T-helper 1 cell (primary cell): Measurements from ENCODE around the gene FZR1.
A peak's percentile ranks its signal among the peaks of the same experiment; 100 is the strongest.
"Not testable (repeated sequence)": the region's sequence is repeated elsewhere in the genome, so short reads cannot be mapped to it uniquely, and the experiment has no call there.

Source experiments
- DNase-seq, 5 donors: peaks; one replicate each; pipeline ENCODE4 v3.0.0-alpha.2; 2012 to 2020

The FZR1 gene

GRCh38 chr19:3496392-3497273 lies 9.5 kb upstream of the FZR1 start:
- DNase-seq = no peak

GRCh38 chr19:3497757-3498520 lies 8.2 kb upstream of the FZR1 start:
- no peak for DNase-seq

GRCh38 chr19:3499738-3500428 lies 6.2 kb upstream of the FZR1 start:
- no peak for DNase-seq

DNA sequence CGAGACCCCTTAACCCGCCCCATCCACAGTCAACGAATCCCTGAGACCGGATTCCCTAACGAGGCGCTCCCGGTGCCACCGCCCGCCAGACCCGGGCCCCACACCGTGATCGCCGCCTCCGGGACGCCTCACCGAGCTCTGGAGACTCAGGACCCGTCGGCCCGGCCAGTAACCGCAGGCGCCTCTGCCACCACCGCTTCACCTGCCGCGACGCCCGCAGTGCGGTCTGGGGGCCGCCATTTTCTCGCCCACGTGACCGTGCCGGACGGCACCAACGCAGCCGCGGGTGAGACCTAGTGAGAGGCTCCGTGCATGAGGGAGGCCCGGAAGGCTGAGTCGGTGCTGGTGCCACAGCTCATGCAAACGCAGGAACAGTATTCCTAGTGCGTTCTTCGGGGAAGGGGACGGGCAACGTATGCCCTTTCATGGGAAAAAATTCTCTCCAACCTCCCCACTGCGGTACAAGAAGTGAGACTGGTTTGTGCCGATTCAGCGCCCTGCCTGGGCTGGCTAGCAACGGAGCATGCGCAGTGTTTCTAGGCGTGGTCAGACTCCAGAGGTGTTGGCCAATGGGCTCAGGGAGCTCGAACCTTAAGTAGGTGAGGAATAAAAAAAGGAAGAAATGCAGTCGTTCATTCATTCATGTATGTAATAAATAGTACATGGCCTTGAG lies 5.5 kb upstream of the FZR1 start, which contains the start of gene DOHH:
Gene DOHH, minus strand, starts transcription at position 246 of the 673 bp plus-strand sequence. CDS start 3,860 bp downstream, outside the sequence.
- peak; percentile 85 to 97 (median 90) for DNase-seq

- DNase-seq = no peak
These were observed 4.3 kb upstream of the FZR1 start for GRCh38 chr19:3501780-3502179.

DNA sequence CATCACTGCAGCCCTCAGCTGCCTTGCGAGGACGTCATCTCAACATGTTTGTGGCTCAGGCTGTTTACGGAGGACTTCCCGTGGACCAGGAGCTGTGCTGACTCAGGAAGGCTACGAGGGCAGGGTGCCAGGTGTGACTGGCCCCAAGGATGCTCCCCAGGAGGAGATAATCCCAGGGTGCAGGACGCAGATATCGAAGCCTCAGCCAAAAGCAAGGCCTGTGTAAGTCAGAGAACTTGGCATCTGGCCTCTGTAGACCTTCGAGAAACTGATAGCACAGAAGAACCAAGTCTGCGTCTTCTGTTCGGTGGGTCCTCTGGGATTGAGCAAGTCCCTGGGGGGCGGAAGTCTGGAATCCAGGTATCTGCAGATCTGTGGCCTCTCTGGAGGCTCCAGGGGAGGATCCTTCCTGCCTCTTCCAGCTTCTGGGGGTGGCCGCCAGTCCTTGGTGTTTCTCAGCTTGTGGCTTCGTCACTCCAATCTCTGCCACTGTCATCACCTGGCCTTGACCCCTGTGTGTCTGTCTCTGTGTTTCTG lies 3.0 kb upstream of the FZR1 start:
- no peak for DNase-seq

DNA sequence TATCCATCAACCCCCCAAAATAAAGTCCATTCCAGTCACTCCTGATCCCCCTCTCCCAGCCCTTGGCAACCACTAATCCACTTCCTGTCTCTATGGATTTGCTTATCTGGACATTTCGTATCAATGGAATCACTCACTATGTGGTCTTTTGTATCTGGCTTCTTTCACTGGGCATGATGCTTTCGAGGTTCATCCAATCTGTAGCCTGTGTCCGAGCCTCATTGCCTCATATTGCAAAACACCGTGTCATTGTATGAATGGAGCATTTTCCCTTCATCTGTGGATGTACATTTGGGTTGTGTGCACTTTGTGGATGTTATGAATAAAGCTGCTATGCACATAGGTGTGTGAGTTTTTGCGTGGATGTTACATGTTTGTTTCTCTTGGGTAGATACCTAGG lies 1.4 kb upstream of the FZR1 start:
- DNase-seq = no peak

DNA sequence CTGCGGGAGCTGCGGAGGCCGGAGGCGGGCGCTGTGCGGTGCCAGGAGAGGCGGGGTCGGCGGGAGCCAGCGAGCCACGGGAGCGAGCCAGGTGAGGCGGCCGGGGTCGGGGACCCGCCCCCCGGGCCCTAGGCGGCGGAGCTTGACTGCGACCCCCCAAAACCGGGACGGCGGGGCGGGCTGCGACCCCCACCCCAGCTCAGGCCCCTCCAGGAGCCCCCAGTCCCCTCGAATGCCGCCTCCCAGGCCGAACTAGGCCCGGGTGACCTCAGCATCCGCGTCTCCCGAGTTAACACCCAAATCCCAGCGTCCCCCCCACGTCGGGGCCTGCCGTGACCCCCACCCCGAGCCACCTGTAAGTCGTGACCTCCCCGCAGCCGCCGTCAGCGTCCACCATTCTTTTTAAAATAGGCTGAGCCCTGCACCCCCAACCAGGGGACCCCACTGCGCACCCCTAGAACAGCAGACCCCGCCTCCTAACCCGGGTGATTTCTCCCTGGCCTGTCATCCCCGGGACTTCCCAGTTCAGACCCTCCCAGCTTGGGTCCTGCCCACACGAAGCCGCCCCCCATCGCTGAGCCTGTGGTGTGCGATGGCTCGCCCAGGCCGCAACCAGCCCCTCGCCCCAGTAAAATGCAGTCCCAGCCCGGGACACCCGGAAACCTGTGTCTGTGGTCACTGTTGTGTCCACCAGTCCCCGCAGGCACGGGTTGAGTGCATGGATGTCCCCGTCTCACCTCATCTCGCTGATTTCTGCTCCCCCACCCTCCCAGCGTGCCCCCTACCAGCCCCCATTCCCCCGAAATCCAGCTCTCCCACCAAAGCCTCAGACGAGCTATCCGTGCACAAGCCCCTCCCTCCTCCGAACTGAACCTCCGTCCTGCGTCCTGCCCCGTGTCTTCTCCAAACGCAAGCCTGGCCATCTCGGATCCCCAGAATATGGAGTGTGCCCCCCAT lies 551 bp downstream of the FZR1 start:
- DNase-seq = peak in 3 of 5 donors; percentile 27 to 32 (median 29)

GRCh38 chr19:3507371-3508120 lies 1.4 kb downstream of the FZR1 start:
- peak in 2 of 5 donors; percentile 15 to 44 for DNase-seq

- DNase-seq = not testable (repeated sequence)
These were observed 2.1 kb downstream of the FZR1 start for GRCh38 chr19:3508121-3508661.

DNA sequence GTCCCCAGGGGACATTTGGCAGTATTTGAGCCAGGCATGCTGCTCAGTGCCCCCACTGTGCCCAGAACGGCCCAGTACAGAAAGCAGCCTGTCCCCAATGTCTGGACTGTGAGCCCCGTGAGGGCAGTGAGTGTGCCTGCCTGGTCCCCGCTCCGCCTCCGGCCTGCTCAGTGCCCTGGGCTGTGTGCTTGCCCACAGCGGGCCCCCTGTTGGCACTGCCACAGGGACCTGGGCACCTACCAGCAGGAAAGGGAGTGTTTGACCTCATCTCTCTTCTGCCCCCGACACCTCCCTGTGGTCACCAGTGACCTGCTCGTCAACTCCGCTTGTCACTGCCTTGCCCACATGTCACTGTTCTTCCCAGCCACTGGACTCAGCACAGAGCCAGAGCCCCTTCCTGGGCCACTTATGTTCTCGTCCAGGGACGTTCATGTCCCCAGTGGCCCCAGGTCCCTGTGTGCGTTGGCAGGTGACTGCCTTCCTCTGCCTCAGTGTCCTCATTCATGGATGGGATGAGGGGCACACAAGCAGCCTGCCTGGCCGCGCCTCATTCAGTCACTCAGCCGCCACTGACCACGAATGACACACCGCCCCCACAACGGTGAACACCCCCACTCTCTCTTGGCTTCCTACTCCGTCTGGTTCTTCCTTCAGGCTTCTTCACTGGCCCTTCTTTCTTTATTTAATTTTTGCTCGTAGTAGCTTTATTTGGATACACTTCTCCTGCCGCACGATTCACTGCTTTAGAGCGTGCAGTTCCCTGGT lies 2.8 kb downstream of the FZR1 start:
- no peak for DNase-seq

DNA sequence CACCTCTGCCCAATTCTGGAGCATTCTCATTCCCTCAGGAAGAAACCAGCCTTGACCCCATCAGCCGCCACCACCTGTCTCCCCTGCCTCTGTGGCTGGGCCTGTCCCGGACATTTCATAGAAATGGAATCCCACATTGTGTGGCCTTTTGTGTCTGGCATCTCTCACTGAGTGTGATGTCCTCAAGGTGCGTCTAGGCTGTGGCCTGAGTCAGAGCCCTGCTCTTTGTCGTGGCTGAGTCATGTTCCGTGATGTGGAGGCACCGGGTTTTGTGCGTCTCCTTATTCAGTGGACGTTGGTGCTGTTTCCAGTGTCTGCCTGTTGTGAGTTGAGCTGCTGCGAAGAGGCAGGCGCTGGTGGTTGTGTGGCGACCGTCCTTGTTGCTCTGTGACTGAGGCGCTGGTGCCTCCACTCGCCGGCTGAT lies 3.5 kb downstream of the FZR1 start:
- DNase-seq = no peak

DNA sequence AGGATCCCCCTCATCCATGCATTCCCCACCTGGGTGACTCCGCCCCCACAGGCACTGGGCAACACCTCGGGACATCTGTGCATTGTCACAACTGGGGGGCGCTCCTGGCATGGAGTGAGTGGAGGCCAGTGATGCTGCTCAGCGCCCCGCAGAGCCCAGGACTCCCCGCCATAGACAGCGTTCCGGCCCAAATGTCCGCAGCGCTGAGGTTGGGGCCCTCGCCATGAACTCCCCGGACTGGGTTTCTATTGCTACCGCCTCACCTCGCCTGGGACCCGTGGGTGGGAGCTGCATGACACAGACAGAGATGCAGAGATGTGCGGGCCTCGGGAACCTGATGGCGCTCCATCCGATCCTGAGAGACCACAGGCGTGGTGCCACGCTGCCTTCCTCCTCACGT lies 4.6 kb downstream of the FZR1 start:
- no peak for DNase-seq

GRCh38 chr19:3511506-3512251 lies 5.6 kb downstream of the FZR1 start:
- no peak for DNase-seq

DNA sequence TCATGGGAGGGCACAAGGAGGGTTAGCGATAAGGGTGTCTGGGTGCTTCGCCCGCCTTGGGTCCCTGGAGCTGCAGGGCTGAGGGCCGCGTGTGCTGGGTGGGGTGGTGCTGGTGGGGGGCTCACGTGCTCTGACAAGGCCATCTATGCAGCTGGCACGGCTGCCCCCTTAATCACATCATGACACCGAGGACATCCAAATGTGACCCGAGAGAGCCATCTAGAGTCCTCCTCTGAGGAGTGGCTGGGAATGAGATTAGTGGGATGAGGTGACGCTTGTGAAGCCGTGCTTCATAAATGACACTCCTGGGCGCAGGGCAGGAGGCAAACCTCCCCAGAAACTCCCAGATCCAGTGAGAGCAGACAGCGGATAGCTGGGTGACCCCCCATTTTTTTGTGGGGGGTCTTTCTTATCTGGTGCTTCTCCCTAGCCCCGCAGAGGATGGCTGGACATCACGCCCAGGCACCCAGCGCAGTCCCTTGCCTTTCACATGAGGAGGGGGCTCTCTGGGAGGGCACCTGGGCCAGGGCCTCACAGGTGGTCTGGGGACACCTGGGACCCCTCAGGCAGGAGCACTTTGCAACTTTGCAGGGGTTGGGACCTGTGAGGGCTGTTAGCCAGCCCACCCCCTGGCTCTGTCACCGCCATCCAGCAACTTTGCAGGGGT lies 6.6 kb downstream of the FZR1 start:
- DNase-seq = no peak

- no peak for DNase-seq
These were observed 7.4 kb downstream of the FZR1 start for GRCh38 chr19:3513229-3514140.

- DNase-seq = no peak
These were observed 8.8 kb downstream of the FZR1 start for GRCh38 chr19:3514930-3515329.
